NB4 (cell line): ENCODE measurements around the gene NDUFA3.

ENCODE experiments used
- POLR2A ChIP-seq: IDR thresholded peaks from 2 replicates; pipeline ENCODE4 v1.6.1; 2011; ENCODE audit warnings: mild to moderate bottlenecking; ENCODE audit not compliant: insufficient read length; ENCODE audit errors: extremely low read depth
- TF ChIP-seq, protein P1 (sequence below): IDR thresholded peaks from one replicate; pipeline ENCODE4 v1.5.1; 2012; ENCODE audit warnings: low read depth, low read length
- TF ChIP-seq, protein P2 (sequence below): IDR thresholded peaks from 2 replicates; pipeline ENCODE4 v1.6.1; 2011; ENCODE audit warnings: low read depth, low read length

DNA sequence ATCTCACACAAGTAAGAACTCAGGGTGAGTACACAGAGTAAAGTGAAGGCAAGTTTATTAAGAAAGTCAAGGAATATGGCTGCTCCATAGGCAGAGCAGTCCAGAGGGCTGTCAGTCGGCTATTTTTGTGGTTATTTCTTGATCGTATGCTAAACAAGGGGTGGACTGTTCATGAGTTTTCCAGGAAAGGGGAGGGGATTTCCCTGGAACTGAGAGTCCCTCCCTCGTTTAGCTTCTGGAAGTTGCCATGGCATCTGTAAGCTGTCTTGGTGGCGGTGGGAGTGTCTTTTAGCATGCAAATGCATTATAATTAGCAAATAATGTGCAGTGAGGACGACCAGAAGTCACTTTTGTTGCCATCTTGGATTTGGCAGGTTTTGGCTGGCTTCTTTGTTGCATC is 33.2 kb upstream of the NDUFA3 start:
- TF ChIP-seq, protein P1, sequence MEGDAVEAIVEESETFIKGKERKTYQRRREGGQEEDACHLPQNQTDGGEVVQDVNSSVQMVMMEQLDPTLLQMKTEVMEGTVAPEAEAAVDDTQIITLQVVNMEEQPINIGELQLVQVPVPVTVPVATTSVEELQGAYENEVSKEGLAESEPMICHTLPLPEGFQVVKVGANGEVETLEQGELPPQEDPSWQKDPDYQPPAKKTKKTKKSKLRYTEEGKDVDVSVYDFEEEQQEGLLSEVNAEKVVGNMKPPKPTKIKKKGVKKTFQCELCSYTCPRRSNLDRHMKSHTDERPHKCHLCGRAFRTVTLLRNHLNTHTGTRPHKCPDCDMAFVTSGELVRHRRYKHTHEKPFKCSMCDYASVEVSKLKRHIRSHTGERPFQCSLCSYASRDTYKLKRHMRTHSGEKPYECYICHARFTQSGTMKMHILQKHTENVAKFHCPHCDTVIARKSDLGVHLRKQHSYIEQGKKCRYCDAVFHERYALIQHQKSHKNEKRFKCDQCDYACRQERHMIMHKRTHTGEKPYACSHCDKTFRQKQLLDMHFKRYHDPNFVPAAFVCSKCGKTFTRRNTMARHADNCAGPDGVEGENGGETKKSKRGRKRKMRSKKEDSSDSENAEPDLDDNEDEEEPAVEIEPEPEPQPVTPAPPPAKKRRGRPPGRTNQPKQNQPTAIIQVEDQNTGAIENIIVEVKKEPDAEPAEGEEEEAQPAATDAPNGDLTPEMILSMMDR = no peak
- TF ChIP-seq, protein P2, sequence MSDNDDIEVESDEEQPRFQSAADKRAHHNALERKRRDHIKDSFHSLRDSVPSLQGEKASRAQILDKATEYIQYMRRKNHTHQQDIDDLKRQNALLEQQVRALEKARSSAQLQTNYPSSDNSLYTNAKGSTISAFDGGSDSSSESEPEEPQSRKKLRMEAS = no peak
- TF ChIP-seq POLR2A = no peak
